HG02588 (cell line): ENCODE measurements around the gene FOXP4.
"Not testable (repeated sequence)": the region's sequence is repeated elsewhere in the genome, so short reads cannot be mapped to it uniquely, and the experiment has no call there.

Experiments used
- ATAC-seq: cut with Tn5 transposase; IDR thresholded peaks from one replicate; pipeline ENCODE4 v1.9.1; 2021; ENCODE audit warnings: mild to moderate bottlenecking, moderate library complexity; ENCODE audit not compliant: unreplicated experiment

Gene FOXP4

DNA sequence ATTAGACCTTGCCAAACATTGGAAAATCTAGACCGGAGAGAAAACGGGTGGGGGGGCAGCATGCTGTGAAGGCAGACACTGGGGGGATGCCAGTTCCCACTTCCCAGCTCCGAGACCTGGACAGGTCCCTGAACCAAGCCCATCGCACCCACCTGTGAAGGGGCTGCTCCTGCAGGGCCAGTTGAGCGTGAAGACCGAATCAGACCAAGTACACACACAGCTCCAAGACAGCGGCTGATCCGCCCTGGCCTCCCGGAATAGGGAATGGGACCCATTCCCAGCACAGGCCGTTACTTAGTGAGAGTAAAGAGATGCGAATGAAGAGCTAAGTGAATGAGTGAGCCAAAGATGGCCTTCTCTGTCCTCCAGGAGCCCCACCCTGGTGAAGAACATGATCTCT is 50.6 kb downstream of the FOXP4 start:
- ATAC-seq: no peak

DNA sequence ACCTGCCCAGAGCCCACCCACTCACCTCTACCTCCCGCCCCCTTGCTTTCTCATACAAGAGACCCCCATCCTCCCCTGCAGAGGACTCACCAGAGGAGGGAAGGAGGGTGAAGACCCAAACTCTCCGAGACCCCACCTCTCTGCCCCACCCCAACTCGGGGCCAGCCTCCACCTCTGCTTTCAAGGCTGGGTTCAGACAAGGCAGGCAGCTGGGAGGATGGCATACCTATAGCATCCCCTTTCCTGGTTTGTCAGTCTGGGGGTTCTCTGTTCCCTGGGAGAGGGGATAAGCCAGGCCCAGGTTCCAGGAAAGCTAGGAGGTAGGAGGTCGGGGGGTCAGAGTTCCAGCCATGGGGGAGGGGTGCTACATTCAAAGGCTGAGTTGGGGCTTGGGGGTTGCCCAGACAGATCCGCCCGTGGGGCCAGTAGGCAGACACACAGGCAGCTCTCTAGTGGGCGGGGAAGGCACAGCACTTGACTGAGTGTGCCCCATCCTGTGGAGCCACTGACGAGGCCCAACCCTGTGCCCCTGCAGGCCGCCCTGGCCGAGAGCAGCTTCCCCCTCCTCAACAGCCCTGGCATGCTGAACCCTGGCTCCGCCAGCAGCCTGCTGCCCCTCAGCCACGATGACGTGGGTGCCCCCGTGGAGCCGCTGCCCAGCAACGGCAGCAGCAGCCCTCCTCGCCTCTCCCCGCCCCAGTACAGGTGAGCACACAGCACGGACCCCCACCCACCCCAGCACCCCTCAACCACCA is 51.2 kb downstream of the FOXP4 start:
- no peak for ATAC-seq

DNA sequence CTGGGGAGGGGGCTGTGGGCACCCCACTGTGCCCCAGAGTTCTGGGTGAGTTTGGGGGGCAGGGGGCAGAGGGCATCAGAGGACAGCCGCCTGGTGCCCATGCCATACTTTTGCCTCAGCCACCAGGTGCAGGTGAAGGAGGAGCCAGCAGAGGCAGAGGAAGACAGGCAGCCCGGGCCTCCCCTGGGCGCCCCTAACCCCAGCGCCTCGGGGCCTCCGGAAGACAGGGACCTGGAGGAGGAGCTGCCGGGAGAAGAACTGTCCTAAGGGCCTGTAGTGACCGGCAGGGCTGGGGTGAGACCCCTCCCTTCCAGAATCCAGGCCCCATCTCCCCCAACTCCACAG is 52.5 kb downstream of the FOXP4 start:
- no peak for ATAC-seq

DNA sequence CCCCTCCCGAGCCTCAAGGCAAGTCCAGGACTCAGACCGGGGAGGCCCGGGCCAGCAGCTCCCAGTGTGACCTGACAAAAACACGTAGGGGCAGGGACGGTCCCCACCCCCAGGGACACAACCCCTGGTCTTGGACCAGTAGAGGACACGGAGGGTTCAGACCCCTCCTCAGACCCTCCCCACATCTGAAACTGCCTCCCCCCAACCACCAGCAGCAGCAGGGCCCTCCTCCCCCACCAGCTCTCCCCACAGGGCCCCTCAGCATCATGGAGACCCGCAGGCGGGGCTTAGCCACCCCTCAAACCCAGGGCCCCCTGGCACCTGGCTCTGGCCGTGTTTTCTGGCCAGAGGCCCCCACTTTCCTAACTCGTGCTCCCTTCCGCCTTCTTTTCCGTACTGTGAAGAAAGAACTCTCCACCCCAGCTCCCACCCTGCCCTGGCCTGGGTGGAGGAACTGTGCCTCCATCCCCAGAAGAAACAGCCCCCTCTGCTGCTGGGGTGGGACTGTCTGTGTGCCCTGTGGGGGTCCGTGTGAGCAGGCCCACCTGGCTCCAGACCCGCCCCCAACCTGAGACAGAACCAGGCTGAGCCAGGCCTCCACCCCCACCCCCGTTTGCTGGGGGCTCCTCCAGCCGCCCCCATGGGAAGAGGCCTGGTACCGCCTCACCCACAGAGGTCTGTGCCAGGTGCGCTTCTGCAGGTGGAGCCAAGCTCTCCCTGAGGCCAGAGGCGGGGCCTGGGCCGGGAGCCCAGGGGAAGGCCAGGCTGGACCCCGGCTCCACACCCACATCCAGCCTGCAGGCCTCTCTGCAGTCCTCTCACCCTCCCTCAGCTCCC is 53.1 kb downstream of the FOXP4 start:
- ATAC-seq: no peak

DNA sequence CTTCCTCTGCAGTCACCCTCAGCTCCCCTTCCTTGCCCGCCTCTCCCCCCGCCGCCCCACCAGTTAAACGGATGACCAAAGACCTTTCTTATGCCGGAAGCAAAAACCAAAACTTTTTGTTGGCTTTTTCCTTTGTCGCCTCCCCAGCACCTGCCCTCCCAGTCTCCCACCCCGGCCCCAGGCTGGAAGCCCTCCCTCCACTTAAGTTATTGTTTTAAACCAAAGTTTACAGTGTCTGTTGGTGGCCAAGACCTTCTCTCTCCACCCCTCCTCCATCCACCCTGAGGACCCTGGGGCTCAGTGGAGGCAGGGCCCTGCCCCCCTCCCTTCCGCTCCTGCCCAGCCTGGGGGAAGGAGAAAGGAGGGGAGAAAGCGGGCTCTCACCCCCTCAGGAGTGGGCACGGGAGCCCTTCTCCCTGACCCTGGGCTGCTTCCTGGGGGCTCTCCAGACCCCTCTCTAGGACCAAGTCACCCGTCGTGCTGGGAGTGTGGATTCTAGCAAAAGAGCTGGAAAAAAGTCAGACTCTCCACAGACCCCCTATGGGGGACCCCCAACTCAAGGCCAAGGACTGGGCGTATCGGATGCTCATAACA is 53.8 kb downstream of the FOXP4 start:
- ATAC-seq: no peak

DNA sequence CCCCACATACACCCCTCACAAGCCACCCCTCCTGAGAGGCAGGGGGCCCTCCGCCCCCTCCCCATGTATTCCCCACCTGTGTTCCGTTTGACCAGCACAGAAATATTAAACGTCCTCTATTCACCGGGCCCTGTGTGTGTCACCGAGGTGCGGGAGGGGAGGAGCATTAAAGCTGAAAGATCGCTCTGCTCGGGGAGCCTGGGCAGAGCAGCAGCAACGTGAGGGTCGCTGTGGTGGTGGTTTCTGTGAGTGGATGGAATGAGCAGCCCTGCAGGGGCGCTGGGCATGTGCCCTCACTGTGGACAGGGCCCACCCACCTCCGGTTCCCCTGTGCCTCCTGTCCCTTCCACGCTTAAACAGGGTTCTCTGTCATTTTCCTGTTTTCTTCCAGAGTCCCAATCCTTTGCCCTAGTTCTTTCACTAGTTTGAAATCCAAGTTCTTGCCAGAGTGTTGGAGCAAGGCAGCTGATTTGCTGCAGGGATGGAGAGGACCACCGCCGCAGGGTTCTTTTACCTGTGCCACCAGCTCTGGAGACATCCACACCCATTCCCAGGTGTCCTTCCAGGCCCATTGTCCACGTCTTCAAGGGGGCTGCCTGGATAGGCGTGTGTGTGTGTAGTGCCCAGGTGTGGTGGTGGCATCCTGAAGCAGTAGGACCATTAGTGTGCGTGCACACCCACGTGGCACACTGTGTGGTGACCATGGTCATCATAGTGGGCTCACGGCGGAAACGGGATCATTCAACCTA is 54.5 kb downstream of the FOXP4 start:
- ATAC-seq: no peak

DNA sequence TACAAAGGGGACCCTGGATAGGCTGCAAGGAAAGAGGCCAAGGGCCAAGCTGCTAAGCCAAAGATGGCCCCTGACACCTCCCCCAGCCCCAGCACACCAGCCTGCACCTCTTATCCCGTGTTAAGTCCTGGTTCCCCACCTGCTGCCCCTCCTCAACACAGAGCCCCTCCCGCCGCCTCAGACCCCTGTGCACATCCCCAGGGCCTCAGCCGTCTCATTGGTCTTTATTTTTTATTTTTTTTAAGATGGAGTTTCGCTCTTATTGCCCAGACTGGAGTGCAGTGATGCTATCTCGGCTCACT is 55.0 kb downstream of the FOXP4 start:
- ATAC-seq: no peak

DNA sequence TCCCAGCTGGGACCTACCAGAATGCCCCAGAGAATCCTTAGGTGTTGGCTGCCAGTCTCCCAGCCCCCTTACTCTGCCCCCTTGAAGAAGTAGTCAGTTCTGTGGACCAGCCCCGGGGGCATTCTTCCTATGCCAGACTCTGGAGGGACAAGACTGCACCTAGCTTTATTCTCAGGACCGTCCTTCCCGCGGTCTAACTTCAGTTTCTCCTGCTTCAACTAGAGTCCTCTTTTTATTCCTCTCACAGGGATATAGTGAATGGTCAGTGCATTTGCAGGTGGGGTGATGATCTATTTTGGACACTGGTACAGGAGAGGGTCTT is 56.2 kb downstream of the FOXP4 start:
- ATAC-seq: no peak

DNA sequence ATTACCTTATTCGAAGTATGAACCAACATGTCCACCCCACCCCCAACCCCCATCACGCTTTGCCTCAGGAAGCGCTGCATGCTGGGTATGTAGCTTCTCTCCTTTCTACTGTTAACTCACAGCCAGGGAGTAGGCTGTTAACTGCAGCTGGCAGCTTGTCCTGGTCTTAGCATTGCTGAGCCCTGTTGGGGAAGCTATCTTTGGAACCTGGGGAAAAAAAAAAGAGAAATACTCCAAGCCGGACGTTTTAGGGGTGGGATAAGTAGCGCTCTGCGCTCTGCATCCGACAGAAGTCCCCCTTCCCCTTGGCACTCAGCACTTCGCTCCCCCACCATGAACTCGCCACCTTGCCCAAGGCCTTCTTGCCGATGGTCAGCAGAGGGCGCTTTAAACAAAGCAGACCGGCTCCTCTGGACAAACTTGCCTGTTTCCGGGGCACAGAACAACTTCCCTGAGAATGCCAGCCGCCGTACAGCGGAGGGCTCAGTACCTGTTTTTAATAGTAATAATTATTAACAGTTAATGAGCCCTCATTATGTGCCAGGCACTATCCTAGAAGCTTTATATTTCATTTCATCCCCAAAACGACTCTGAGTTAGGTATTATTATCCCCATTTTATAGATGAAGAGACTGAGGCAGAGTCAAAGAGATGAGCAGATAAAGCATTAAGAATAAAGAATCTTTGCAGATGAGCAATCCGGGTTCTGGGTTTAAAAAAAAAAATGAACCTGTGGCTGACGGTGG is 56.9 kb downstream of the FOXP4 start:
- ATAC-seq: peak; percentile 47

DNA sequence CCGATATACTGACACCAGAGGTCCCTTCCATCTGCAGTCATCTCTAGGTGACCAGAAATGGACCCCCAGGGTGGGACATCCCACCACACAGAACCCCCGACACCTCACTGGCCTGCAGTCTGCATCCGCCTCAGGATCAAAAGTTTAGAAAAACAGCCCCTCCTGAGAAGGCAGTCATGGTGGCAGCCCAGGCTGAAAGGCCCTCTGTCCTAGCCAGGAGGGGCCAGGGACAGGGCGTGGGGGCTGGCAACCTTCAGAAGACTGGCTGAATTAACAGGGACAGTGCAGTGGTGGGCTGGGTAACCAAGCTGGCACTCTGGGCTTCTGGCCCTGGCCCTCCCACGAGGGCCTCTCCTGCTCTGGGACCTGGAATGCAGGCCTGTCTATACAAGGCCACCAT is 57.8 kb downstream of the FOXP4 start:
- ATAC-seq: no peak

DNA sequence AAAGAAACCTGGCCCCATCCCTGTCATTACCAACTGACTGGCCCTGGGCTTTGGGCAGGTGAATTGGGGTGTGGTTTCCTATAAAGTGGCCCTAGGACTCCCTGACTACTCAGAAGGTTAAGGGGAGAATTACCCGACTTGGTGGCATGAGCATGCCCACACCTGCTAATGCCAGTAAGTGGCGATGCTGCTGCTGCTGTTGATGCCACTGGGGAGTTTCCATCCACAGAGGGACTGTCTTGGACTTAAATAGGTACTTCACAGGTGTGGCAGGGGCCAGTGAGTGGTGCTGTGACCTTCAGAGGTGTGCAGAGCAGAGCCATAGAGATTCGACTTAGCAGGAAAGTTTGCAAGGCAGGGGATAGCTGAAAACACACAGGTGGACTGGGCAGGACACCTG is 59.5 kb downstream of the FOXP4 start:
- no peak for ATAC-seq

DNA sequence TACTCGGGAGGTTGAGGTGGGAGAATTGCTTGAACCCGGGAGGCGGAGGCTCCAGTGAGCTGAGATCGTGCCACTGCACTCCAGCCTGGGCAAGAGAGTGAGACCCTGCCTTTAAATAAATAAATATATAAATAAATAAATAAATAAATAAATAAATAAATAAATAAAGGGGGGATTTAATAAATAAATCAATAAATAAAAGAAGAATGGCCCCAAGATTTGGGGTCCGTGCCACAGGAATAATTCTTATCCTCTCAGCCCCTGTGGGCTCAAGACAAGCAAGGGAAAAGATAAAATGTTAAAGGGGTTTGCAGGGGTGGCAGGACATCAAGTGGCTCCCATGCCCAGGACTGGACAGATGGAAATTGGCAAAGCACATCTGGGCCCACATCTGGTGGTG is 60.9 kb downstream of the FOXP4 start:
- ATAC-seq: no peak

DNA sequence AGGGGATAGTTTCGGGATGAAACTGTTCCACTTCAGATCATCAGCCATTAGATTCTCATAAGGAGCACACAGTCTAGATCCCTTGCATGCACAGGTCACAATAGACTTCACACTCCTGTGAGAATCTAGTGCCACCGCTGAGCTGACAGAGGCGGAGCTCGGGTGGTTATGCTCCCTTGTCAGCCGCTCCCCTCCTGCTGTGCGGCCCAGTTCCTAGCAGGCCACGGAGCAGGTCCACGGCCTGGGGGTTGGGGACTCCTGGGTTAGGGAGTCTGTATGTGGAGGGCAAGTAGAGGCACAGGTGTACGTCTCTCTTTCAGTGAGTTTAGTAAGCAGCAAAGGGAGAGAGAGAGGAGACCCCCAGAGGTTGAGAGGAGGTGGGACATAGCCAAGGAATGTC is 61.6 kb downstream of the FOXP4 start:
- no peak for ATAC-seq

DNA sequence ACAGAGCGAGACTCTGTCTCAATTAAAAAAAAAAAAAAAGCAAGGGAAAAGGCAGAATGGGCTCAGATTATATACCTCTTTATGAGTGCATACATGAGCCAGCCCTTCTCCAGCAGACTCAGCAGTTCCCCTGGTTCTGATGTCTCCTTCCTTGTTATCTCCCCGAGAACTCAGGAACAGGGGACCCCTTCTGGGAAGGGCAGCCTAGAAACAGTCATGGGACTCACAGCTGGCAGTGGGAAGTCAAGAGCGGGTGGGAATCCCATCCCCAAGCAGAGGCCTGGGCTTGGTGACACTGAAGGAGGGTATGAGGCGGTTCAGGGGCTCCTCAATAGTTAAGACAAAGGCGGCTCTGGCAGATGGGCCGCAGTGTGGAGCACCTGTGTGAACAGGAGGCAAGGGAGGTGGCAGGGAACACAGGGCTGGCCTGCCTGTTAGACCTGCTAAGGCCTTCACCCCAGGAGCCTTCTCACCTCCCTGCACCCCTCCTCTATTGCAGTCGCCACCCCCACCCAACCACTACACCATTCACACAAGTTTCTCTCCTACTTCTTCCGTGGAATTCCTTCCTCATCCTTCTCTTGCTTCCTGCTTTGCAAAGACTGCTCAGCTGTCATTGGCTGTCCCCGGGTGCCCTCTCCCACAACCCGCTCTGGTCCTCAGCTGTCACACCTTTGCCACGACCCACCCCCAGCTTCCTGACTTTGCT is 62.4 kb downstream of the FOXP4 start:
- ATAC-seq: no peak

DNA sequence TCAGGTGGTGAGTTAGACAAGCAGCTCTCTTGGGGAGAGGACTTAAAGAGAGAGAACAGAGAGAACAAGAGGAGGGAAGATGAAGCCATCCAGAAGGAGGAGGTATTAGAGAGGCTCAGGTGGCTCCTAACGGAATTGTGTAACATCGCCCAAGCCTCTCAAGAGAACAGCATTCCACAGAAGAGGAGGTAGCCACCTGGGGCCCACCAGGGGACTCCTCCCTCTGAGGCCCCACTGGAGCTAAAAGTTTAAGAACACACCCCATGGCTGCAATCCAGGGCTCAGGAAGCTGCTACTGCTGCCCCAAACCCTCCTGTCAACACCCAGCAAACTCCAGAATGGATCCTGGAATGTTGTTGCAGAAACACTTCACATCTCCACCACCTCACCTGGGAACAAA is 68.5 kb downstream of the FOXP4 start:
- ATAC-seq: no peak

DNA sequence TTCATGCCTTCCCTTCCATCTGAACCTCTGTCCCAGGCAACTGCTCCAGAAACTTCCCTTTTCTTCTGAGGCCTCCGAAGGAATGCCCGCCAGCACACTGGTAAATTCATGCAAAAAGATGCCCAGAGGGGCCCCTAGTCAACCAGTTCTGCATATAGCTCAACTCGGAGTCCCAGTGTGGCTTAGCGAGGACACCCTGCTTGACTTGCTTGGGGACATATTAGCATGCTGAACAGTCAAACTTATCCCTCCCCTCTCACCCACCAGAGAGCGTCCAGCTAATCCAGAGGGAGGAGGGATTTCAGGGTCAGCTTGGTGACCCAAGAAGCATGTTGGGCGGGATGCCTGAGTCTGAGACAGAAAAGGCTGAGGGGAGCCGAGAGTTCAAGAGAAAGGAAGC is 69.1 kb downstream of the FOXP4 start:
- ATAC-seq: no peak

DNA sequence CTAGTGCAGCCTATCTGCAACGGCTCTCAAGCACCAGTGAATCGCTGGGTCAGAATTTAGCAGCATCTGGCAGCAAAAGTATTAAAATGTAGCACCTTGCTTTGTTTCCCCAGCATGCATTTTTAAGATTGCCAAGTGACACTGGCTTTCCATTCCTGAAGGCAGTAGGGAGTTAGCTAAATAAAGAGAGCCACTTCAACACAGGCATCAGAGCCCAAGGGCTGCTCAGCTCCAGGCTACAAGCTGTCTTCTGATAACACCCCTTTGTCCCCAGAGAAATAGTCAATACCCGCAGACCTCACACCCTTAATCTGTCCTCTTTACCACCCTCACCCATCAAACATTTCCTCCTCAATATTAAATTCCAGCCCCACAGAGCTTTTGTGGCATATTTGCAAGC is 72.4 kb downstream of the FOXP4 start:
- no peak for ATAC-seq

DNA sequence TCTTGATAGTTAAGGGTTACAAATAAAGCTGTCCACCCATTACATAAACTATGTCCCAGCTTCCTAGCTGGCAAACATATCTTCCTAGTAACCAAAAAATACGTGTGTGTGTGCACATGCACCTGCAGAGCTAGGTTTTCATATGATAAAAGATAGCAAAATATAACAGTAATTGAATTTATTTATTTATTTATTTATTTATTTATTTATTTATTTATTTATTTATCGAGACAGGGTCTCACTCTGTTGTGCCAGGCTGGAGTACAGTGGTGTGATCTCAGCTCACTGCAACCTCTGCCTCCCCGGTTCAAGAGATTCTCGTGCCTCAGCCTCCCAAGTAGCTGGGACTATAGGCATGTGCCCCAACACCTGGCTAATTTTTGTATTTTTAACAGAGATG is 73.0 kb downstream of the FOXP4 start:
- not testable (repeated sequence) for ATAC-seq

DNA sequence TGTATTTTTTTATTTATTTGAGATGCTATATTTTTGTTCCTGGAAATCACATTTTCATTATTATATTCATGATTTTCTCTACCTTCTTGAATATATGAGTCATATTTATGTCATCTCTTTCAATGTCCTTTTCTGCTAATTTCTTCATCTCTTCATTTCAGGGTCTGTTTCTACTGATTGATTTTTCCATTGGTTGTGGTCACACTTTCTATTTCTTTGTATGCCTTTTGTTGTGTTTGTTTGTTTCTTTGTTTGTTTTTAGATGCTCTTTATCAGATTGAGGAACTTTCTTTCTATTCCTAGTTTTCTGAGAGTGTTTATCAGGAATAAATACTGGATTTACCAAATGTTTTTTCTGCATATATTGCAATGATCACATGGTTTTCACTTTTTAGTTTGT is 75.2 kb downstream of the FOXP4 start:
- no peak for ATAC-seq

DNA sequence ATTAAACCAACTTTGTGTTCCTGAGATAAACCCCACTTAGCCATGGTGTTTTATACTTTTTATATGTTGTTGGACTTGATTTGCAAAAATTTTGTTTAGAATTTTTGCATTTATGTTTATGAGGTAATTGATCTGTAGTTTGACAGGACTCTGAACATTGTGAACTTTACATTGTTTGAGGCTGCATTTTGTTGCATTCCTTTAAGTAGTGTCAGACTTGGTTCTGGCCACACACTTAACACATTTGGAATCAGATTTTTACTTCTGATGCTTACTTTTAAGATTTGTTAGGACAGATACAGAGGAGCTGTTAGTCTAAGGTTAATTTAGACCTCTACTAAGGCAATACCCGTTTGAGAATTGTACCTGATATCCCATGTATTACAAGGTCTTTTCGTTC is 75.6 kb downstream of the FOXP4 start:
- no peak for ATAC-seq
